Hypothalamus (tissue), 51 donors: ENCODE data around the gene UGT1A10.

Experiments
- DNase-seq, 51 donors: peaks; one replicate each; lab custom pipeline; 2025; lab: John Stamatoyannopoulos, UW

The UGT1A10 gene

GRCh38 chr2:233801357-233802131 is 165.3 kb downstream of the UGT1A10 start:
- DNase-seq, result peak in 2 of 51 donors; percentile 7 to 21

GRCh38 chr2:233802132-233802815 is 166.0 kb downstream of the UGT1A10 start:
- no peak for DNase-seq

GRCh38 chr2:233803292-233803911 is 167.2 kb downstream of the UGT1A10 start:
- DNase-seq, result no peak

- DNase-seq, result no peak
These were observed 167.7 kb downstream of the UGT1A10 start for GRCh38 chr2:233803994-233804393.

- DNase-seq, result no peak
These were observed 171.1 kb downstream of the UGT1A10 start for GRCh38 chr2:233807215-233807865.

GRCh38 chr2:233807966-233808935 is 172.0 kb downstream of the UGT1A10 start:
- no peak for DNase-seq

GRCh38 chr2:233810385-233810784 is 174.1 kb downstream of the UGT1A10 start:
- DNase-seq, result no peak

- DNase-seq, result no peak
These were observed 174.8 kb downstream of the UGT1A10 start for GRCh38 chr2:233811087-233811486.

- no peak for DNase-seq
These were observed 175.5 kb downstream of the UGT1A10 start for GRCh38 chr2:233811732-233812131.

- DNase-seq, result no peak
These were observed 177.2 kb downstream of the UGT1A10 start for GRCh38 chr2:233813236-233814055.

GRCh38 chr2:233814056-233814835 is 178.0 kb downstream of the UGT1A10 start:
- DNase-seq, result no peak

- no peak for DNase-seq
These were observed 179.6 kb downstream of the UGT1A10 start for GRCh38 chr2:233815861-233816260.

- no peak for DNase-seq
These were observed 180.1 kb downstream of the UGT1A10 start for GRCh38 chr2:233816334-233816733.

- no peak for DNase-seq
These were observed 180.5 kb downstream of the UGT1A10 start for GRCh38 chr2:233816771-233817170.

GRCh38 chr2:233817361-233817911 is 181.2 kb downstream of the UGT1A10 start:
- DNase-seq, result no peak

GRCh38 chr2:233817995-233818638 is 181.9 kb downstream of the UGT1A10 start:
- DNase-seq, result no peak
